IPS-18c (cell line): ENCODE measurements around the gene SIRT7.
"Not testable (repeated sequence)": the region's sequence is repeated elsewhere in the genome, so short reads cannot be mapped to it uniquely, and the experiment has no call there.

Experiments
- H3K4me3 ChIP-seq: 2 replicates; pipeline ENCODE4 v1.7.0; 2013; ENCODE audit warnings: low read depth, mild to moderate bottlenecking, low read length, moderate library complexity; ENCODE audit not compliant: insufficient read depth
- H3K9me3 ChIP-seq: one replicate; pipeline ENCODE4 v1.6.1; 2013; ENCODE audit warnings: mild to moderate bottlenecking, low read length, moderate library complexity; ENCODE audit not compliant: control insufficient read depth, insufficient read depth

Gene SIRT7

DNA sequence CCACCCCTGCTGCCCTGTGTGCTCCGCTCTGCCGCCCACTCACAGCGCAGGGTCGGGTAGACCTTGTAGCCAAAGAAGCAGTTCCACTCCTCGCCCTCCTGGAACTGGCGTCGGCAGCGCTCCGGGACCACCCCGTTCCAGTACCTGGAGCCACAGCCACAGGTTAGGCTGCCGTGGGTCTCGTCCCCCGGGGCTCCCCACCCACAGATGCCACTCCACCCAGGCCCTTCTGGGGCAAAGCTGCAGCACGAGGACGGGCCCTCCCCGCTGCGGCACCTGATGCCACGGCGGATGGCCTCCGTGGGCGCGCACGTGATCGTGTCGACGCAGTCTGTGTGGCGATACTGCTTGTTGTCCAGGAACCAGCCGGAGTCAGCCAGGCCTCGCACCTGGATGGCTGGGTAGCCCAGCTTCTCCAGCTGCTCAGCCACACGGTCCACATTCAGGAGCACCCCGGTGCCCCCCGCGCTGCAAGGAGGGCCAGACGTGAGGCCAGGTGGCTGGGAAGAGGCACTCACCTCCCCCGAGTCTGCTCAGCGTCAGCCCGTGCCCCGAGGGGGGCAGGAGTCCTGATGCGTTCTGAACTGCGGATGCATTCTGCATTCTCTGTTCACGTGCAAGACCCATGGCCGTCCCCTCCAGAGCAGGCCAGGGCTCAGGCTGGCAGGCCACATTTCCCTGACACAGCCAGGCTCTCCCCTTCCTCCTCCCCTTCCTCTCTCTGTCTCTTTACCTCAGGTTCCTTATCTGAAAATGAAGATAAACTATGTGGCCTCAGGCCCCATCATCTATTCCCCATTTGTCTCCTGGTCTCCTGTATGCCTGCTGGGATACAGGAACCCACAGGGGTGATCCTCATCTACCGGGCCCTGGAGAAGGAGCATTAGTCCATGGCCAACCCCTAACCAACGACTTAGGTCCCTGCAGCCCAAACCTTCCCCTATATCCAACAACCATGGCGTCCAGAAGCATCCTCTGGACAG is 38.9 kb upstream of the SIRT7 start:
- H3K9me3 ChIP-seq = peaks cover 2% of the 10 kb centered on the region

DNA sequence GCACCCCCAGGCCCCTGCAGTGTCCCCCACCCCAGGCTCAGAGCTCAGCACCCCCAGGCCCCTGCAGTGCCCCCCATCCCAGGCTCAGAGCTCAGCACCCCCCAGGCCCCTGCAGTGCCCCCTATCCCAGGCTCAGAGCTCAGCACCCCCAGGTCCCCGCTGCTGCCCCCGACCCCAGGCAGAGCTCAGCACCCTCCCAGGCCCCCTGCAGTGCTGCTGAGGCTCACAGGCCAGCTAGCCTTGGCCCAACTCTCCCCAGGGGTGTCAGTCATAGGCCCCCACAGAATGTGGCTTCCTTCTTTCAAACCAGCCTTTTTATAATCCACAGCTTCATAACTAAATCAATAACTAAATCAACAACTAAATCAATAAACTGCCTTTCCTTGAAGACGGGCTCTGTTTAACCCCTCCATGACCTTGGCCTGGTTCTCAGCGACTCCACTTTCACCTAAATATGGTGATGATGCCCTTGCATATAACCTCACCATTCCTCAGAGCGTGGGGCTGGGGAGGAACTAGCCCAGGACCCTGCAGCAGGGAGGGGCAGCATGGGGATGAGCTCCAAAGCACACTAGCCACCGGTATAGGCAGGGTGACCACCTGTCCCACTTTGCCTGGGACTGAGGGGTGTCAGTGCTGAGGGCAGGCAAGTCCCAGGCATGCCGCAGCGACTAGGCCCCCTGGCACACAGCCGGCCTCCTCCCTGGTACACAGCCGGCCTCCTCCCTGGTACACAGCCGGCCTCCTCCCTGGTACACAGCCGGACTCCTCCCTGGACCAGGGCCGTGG is 38.0 kb upstream of the SIRT7 start:
- H3K9me3 ChIP-seq = peaks cover 2% of the 10 kb centered on the region
- H3K4me3 ChIP-seq = no peak overlapping the region

More for the DNA sequence above, 38.9 kb upstream of the SIRT7 start:
- H3K4me3 ChIP-seq = no peak overlapping the region

GRCh38 chr17:81955058-81955681 is 37.2 kb upstream of the SIRT7 start:
- H3K9me3 ChIP-seq = peaks cover 2% of the 10 kb centered on the region
- no peak overlapping the region for H3K4me3 ChIP-seq

- Histone ChIP-seq H3K9me3 (peaks cover 2% of the 10 kb centered on the region), H3K4me3 (no peak overlapping the region)
Observed at GRCh38 chr17:81954131-81955057, 36.4 kb upstream of the SIRT7 start.

GRCh38 chr17:81953443-81953842 is 35.5 kb upstream of the SIRT7 start:
- H3K9me3 ChIP-seq, H3K4me3 ChIP-seq: not testable (repeated sequence)

GRCh38 chr17:81952792-81953228 is 34.8 kb upstream of the SIRT7 start:
- Histone ChIP-seq H3K9me3 (peaks cover 2% of the 10 kb centered on the region), H3K4me3 (no peak overlapping the region)

GRCh38 chr17:81951785-81952684 is 34.1 kb upstream of the SIRT7 start:
- Histone ChIP-seq H3K4me3 (no peak overlapping the region), H3K9me3 (peaks cover 2% of the 10 kb centered on the region)

- H3K9me3 ChIP-seq = peaks cover 2% of the 10 kb centered on the region
Observed at GRCh38 chr17:81950501-81950900, 32.5 kb upstream of the SIRT7 start.

GRCh38 chr17:81948635-81949378 is 30.8 kb upstream of the SIRT7 start:
- H3K9me3 ChIP-seq = peaks cover 2% of the 10 kb centered on the region
- H3K4me3 ChIP-seq = no peak overlapping the region

More at GRCh38 chr17:81950501-81950900, 32.5 kb upstream of the SIRT7 start:
- no peak overlapping the region for H3K4me3 ChIP-seq

DNA sequence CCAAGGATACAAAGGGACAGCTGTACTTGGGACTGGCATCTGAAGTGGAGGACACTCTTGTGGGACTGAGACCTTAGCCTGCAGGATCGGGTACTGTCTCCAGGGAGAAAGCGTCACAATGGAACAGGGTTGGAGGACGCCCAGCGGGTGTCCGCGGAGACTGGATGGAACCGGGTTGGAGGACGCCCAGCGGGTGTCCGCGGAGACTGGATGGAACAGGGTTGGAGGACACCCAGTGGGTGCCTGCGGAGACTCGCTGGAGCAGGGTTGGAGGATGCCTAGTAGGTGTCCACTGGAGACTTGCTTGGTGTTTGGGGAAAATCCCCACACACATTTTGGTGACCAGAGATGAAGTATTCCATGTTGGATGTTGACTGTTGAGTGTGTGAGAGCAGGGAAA is 29.2 kb upstream of the SIRT7 start, which contains the start of gene MYADML2:
TSS of gene MYADML2 (minus strand) at position 45 of the 400 bp plus-strand sequence. CDS start 5,492 bp downstream, outside the sequence.
- H3K9me3 ChIP-seq = no peaks in the 10 kb centered on the region
- H3K4me3 ChIP-seq = no peak within 1 kb of the TSS

GRCh38 chr17:81944858-81945257 is 26.9 kb upstream of the SIRT7 start:
- Histone ChIP-seq H3K9me3 (no peaks in the 10 kb centered on the region), H3K4me3 (no peak overlapping the region)

GRCh38 chr17:81942167-81942553 is 24.2 kb upstream of the SIRT7 start:
- H3K4me3 ChIP-seq = 0 out of 2 replicates have a peak overlapping the region, but pooled peaks have one; percentile 9
- H3K9me3 ChIP-seq = no peaks in the 10 kb centered on the region

DNA sequence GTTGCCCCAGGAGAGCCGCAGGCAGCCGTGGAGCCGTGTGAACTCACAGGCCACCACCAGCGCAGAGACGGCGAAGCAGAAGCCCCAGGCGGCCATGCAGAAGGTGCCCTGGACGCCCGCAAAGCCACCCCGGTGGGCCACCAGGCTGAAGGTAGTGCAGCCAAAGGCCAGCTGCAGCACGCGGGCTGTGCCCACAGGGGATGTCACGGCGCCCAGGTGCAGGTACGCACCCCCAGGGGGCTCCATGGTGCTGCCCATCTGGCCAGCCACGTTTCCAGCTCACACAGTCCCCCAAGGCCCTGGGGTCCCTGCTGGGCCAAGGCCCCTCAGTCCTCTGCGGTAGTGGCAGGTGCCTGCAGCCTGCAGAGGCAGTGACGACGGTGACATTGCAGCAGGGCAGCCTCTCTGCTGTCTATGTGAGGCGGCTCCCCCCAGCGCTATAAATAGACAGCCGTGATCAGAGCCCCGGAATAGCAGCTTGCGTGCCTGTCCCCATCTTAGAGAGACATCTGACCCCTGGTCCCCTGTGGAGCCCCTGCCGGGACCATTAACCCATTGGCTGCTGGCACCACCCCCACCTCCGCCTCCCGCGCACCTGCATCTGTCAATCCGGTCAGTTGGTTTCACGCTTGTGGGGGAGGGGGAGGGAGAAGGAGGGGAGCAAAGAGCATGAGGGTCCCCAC is 23.6 kb upstream of the SIRT7 start:
- Histone ChIP-seq H3K4me3 (0 out of 2 replicates have a peak overlapping the region, but pooled peaks have one; percentile 9), H3K9me3 (no peaks in the 10 kb centered on the region)
